ENCODE measurements around the gene DEPDC7. TPM values are rescaled to one million over a fixed set of nuclear protein-coding genes. Genes with fewer than 3 reads are reported as not detected.

DEPDC7 gene
- total RNA-seq, 1 experiment from 2014 or later: 5.6 TPM

DNA sequence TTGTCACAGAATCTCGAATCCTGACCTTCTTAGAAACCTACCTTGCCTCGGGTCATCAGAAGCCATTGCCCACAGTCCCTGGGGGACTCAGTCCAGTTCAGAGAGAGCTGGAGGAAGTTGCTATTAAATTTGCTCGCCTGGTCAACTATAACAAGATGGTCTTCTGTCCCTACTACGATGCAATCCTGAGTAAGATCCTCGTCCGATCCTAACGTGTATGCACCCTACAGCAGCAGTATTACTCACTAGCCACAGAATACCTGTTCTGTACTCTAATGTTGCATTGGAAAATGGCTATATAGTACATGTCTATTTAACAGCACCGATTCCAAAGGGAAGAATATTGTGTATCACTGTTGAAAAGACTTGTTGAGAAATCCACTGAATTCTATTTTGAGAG is 56.8 kb downstream of the DEPDC7 start (continued):
- TF ChIP-seq ZBTB21 (CRISPR knock-in tag; IDR thresholded peaks at IDR 0.05; ENCODE audit: borderline replicate concordance): no peak
- TF ChIP-seq, protein P1, sequence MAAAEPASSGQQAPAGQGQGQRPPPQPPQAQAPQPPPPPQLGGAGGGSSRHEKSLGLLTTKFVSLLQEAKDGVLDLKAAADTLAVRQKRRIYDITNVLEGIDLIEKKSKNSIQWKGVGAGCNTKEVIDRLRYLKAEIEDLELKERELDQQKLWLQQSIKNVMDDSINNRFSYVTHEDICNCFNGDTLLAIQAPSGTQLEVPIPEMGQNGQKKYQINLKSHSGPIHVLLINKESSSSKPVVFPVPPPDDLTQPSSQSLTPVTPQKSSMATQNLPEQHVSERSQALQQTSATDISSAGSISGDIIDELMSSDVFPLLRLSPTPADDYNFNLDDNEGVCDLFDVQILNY (CRISPR knock-in tag; IDR thresholded peaks at IDR 0.05): no peak

Other genes with a start within 250 kb of the DEPDC7 start
- gene CCDC73, start 221.2 kb upstream of the DEPDC7 start, total RNA-seq (2021): not detected in 3 replicates
- gene PRRG4, start 186.0 kb upstream of the DEPDC7 start, total RNA-seq (2021): 0.87 to 1.1 TPM (median 1.1 TPM) in 3 replicates
- 74.0 to 84.0 TPM (median 79.3 TPM) in 3 replicates for gene QSER1, start 123.1 kb upstream of the DEPDC7 start, total RNA-seq (2021)
- 16.8 to 19.4 TPM (median 18.5 TPM) in 3 replicates for gene TCP11L1, start 23.7 kb downstream of the DEPDC7 start, total RNA-seq (2021)
- gene CSTF3, start 145.6 kb downstream of the DEPDC7 start, total RNA-seq (2021): 47.5 to 68.3 TPM (median 50.4 TPM) in 3 replicates
- 18.9 to 24.1 TPM (median 21.2 TPM) in 3 replicates for gene HIPK3, start 241.5 kb downstream of the DEPDC7 start, total RNA-seq (2021)

Data from WTC11 (cell line).